GM23338 (cell line): Measurements from ENCODE around the gene MSL1. TPM values are rescaled to one million over a fixed set of nuclear protein-coding genes. Genes with fewer than 3 reads are reported as not detected.

ENCODE experiments used
- ATAC-seq: fragments of 200-7000 bp; cut with Tn5 transposase; 3 replicates; pipeline ENCODE4 v1.9.1; 2020
- DNase-seq: peaks from one replicate; pipeline ENCODE4 v3.0.0-alpha.2; 2015; ENCODE audit warnings: low spot score
- H2AFZ ChIP-seq: fragments of 200-600 bp; sonication (generic); 2 replicates; pipeline ENCODE4 v1.8.0; 2016; ENCODE audit warnings: antibody characterized with exemption, mild to moderate bottlenecking, moderate library complexity
- H3F3A ChIP-seq: fragments of 200-600 bp; sonication (generic); replicated peaks from 2 replicates; pipeline ENCODE4 v1.8.0; 2017; ENCODE audit warnings: antibody characterized with exemption, mixed run types, low read depth
- H3K27ac ChIP-seq: fragments of 200-600 bp; sonication (generic); 2 replicates; pipeline ENCODE4 v1.6.1; 2016; ENCODE audit warnings: low read depth
- H3K27me3 ChIP-seq: fragments of 200-600 bp; sonication (generic); 2 replicates; pipeline ENCODE4 v1.8.0; 2016; ENCODE audit warnings: mild to moderate bottlenecking, mixed run types, moderate library complexity; ENCODE audit not compliant: insufficient read depth
- H3K36me3 ChIP-seq: fragments of 200-600 bp; sonication (generic); 2 replicates; pipeline ENCODE4 v1.8.0; 2016; ENCODE audit warnings: mild to moderate bottlenecking; ENCODE audit not compliant: insufficient read depth
- H3K4me1 ChIP-seq: fragments of 200-600 bp; sonication (generic); 2 replicates; pipeline ENCODE4 v1.8.0; 2016; ENCODE audit warnings: mild to moderate bottlenecking, moderate library complexity; ENCODE audit not compliant: insufficient read depth
- H3K4me2 ChIP-seq: fragments of 200-600 bp; sonication (generic); 2 replicates; pipeline ENCODE4 v1.7.1; 2017; ENCODE audit warnings: mixed run types
- H3K4me3 ChIP-seq: fragments of 200-600 bp; sonication (generic); 2 replicates; pipeline ENCODE4 v1.6.1; 2016; ENCODE audit warnings: mixed run types
- H3K79me2 ChIP-seq: fragments of 200-600 bp; sonication (generic); replicated peaks from 2 replicates; pipeline ENCODE4 v1.8.0; 2017; ENCODE audit warnings: mild to moderate bottlenecking; ENCODE audit not compliant: insufficient read depth
- H3K9me2 ChIP-seq: fragments of 200-600 bp; sonication (generic); 2 replicates; pipeline ENCODE4 v1.8.0; 2017; ENCODE audit not compliant: insufficient read depth
- H4K20me1 ChIP-seq: fragments of 200-600 bp; sonication (generic); replicated peaks from 2 replicates; pipeline ENCODE4 v1.8.0; 2017; ENCODE audit warnings: mild to moderate bottlenecking; ENCODE audit not compliant: insufficient read depth
- H3K27ac Mint-ChIP-seq: 2 replicates; pipeline ENCODE4 v1.8.0; 2020; ENCODE audit warnings: inconsistent platforms, mild to moderate bottlenecking, moderate library complexity, mixed read lengths
- H3K27me3 Mint-ChIP-seq: 3 replicates; pipeline ENCODE4 v1.8.0; 2022; ENCODE audit warnings: low read depth, mild to moderate bottlenecking, moderate library complexity, mixed read lengths, inconsistent platforms; ENCODE audit not compliant: insufficient read depth, poor library complexity
- H3K36me3 Mint-ChIP-seq: 3 replicates; pipeline ENCODE4 v1.8.0; 2021; ENCODE audit warnings: low read depth, mild to moderate bottlenecking, inconsistent platforms, moderate library complexity, mixed read lengths
- H3K4me1 Mint-ChIP-seq: 3 replicates; pipeline ENCODE4 v1.8.0; 2020; ENCODE audit warnings: mild to moderate bottlenecking, inconsistent platforms, mixed read lengths
- H3K4me3 Mint-ChIP-seq: 3 replicates; pipeline ENCODE4 v1.8.0; 2021; ENCODE audit warnings: moderate library complexity, mild to moderate bottlenecking, inconsistent platforms, mixed read lengths
- H3K9me3 Mint-ChIP-seq: 3 replicates; pipeline ENCODE4 v1.8.0; 2020; ENCODE audit warnings: moderate library complexity, mild to moderate bottlenecking, inconsistent platforms, mixed read lengths
- CREB1 ChIP-seq: fragments of 250-450 bp; sonication (Bioruptor Pico); IDR thresholded peaks from 2 replicates; pipeline ENCODE4 v1.5.0; 2020; ENCODE audit warnings: low read depth, mild to moderate bottlenecking, moderate library complexity
- CTCF ChIP-seq, 2 experiments: fragments of 200-600 bp in 1 of 2; sonication (generic) in 1 of 2; conservative IDR thresholded peaks; 2 replicates each; pipeline versions ENCODE4 v1.5.1 to v1.6.1; 2016 to 2017; ENCODE audit warnings: antibody characterized with exemption in 2 of 2, low read depth in 2 of 2, mild to moderate bottlenecking in 2 of 2, moderate library complexity in 1 of 2
- ETS1 ChIP-seq: IDR thresholded peaks from 2 replicates; pipeline ENCODE4 v1.6.1; 2016; ENCODE audit warnings: antibody characterized with exemption
- EZH2 ChIP-seq: fragments of 200-600 bp; sonication (generic); IDR thresholded peaks from one replicate; pipeline ENCODE4 v1.8.0; 2017; ENCODE audit warnings: antibody characterized with exemption, mild to moderate bottlenecking, low read depth; ENCODE audit not compliant: unreplicated experiment
- EZH2phosphoT487 ChIP-seq: fragments of 200-600 bp; sonication (generic); IDR thresholded peaks from one replicate; pipeline ENCODE4 v1.8.1; 2018; ENCODE audit warnings: antibody characterized with exemption; ENCODE audit not compliant: unreplicated experiment
- JUNB ChIP-seq: IDR thresholded peaks from one replicate; pipeline ENCODE4 v1.6.1; 2016; ENCODE audit warnings: antibody characterized with exemption; ENCODE audit not compliant: unreplicated experiment
- NANOG ChIP-seq: IDR thresholded peaks from 2 replicates; pipeline ENCODE4 v1.6.1; 2016; ENCODE audit warnings: antibody characterized with exemption, borderline replicate concordance
- POLR2AphosphoS5 ChIP-seq: IDR thresholded peaks from 2 replicates; pipeline ENCODE4 v1.6.1; 2016; ENCODE audit warnings: antibody characterized with exemption, low read depth
- REST ChIP-seq: IDR thresholded peaks from one replicate; pipeline ENCODE4 v1.6.1; 2018; ENCODE audit warnings: antibody characterized with exemption; ENCODE audit not compliant: unreplicated experiment
- STAT1 ChIP-seq: IDR thresholded peaks from one replicate; pipeline ENCODE4 v1.6.1; 2016; ENCODE audit warnings: antibody characterized with exemption; ENCODE audit not compliant: unreplicated experiment
- ZNF114 ChIP-seq: fragments of 250-450 bp; sonication (Bioruptor Pico); IDR thresholded peaks from 2 replicates; pipeline ENCODE4 v1.5.0; 2020; ENCODE audit warnings: mild to moderate bottlenecking, moderate library complexity
- ZNF331 ChIP-seq: fragments of 250-450 bp; sonication (Bioruptor Pico); IDR thresholded peaks from 2 replicates; pipeline ENCODE4 v1.5.0; 2020; ENCODE audit warnings: low read depth, mild to moderate bottlenecking, moderate library complexity
- ZNF462 ChIP-seq: fragments of 250-450 bp; sonication (Bioruptor Pico); IDR thresholded peaks from 2 replicates; pipeline ENCODE4 v1.5.0; 2020; ENCODE audit warnings: mild to moderate bottlenecking, moderate library complexity
- polyA plus RNA-seq: library from polyadenylated mRNA; unstranded; fragments of >200 nt; fragmentation: Nextera tagmentation; extraction: Ambion mirVana; gene quantifications from 2 replicates; pipeline ENCODE4 v1.2.1, GENCODE V29; 2016
- total RNA-seq: library from RNA; depleted of rRNA; stranded (reverse); fragments of >200 nt; shearing (Covaris generic); gene quantifications from 2 replicates; pipeline ENCODE4 v1.2.3, GENCODE V29; 2014

The MSL1 gene
- total and polyA plus RNA-seq, 2 experiments from 2014 or later = 16.2 to 56.5 TPM

- peak overlapping the region; percentile 75 for H3K4me3 ChIP-seq
- TF ChIP-seq NANOG = no peak
- no peak for TF ChIP-seq EZH2phosphoT487
- TF ChIP-seq POLR2AphosphoS5 = no peak
- TF ChIP-seq REST = no peak
- TF ChIP-seq EZH2 = no peak
- no peak for TF ChIP-seq STAT1
- TF ChIP-seq ZNF114 (CRISPR knock-in tag) = no peak
- no peak for TF ChIP-seq ZNF331 (CRISPR knock-in tag)
- TF ChIP-seq ZNF462 (CRISPR knock-in tag) = no peak
- no peak for TF ChIP-seq ETS1
- TF ChIP-seq JUNB = no peak
- TF ChIP-seq CTCF (conservative IDR thresholded peaks at IDR 0.05; ENCODE audit: low read depth in 2 of 2) = no peak
- no peak for TF ChIP-seq CREB1 (CRISPR knock-in tag)
These were observed 20.2 kb upstream of the MSL1 start for GRCh38 chr17:40101367-40102210.

More at GRCh38 chr17:40101367-40102210, 20.2 kb upstream of the MSL1 start:
- Histone ChIP-seq H3K9me2 (peaks cover 23% of the 10 kb centered on the region), H3K4me1 (peaks cover 55% of the 10 kb centered on the region), H2AFZ (no peak overlapping the region), H3K36me3 (no peaks in the 10 kb centered on the region), H3K4me2 (peak overlapping the region; percentile 98), H3F3A (peaks cover 17% of the 10 kb centered on the region; the same call in 1 of the 2 replicates), H3K27ac (no peak overlapping the region), H3K27me3 (peaks cover 32% of the 10 kb centered on the region), H3K79me2 (no peaks in the 10 kb centered on the region), H4K20me1 (no peaks in the 10 kb centered on the region)
- ATAC-seq (no peak), DNase-seq (no peak)
- H3K36me3 Mint-ChIP-seq = peaks cover 20% of the 10 kb centered on the region
- peak overlapping the region; percentile 82; the same call in 2 of the 3 replicates for H3K4me3 Mint-ChIP-seq
- peaks cover 78% of the 10 kb centered on the region for H3K4me1 Mint-ChIP-seq
- peaks cover 66% of the 10 kb centered on the region for H3K27me3 Mint-ChIP-seq
- peaks cover 11% of the 10 kb centered on the region; the same call in 2 of the 3 replicates for H3K9me3 Mint-ChIP-seq
- H3K27ac Mint-ChIP-seq = no peak overlapping the region
